Measurements from ENCODE around the gene CLIC3.

DNA sequence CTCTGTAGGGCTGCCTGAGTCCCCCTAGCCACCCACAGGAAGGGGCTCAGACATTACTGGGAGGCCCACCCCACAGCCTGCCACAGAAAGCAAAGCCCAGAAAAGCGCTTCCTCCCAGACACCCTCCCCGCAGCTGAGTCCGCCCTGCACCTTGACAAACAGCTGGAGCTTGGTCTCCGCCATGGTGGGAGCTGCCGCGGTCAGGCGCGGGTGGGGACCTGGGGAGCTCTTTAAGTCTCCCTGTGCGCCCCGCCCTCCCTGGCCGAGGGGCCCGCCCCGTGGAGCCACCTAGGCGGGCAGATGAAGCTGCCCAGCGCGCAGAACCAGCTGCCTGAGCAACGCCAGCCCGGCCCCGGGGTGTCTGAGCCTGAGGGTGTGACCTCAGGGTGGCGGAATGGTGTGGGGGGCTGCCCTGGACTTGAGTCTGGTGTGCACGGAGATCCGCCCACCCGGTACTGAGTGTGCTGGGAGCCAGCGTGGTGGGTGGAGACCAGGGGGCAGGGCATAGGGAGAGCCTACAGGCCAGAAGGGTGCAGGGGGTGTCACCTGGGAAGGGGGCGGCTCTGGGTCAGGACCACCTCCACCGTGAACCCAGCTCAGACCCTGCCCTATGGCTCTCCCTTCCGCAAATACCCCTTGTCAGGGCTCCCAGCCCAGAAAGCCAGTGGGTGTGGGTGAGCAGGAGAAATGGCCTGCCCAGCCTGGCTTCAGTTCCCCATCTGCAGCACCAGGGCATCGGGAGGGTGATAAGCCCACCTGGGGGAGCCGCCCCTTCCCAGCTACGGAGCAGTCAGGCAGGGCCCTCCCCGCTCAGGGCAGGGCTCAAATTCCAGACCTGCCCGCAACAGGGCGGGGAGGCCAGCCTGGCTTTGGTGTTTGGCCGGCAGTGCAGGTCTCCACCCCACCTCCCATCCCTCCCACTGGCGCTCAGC is at the start of gene CLIC3:
- TF ChIP-seq EZH2 (IDR thresholded peaks at IDR 0.05; ENCODE audit: insufficient read depth, poor library complexity, severe bottlenecking) (no peak), EZH2phosphoT487 (IDR thresholded peaks at IDR 0.05; ENCODE audit: insufficient read depth, low read depth) (no peak)
